ENCODE data around the gene PLCB4.
A peak's percentile ranks its signal among the peaks of the same experiment; 100 is the strongest.

Gene PLCB4

DNA sequence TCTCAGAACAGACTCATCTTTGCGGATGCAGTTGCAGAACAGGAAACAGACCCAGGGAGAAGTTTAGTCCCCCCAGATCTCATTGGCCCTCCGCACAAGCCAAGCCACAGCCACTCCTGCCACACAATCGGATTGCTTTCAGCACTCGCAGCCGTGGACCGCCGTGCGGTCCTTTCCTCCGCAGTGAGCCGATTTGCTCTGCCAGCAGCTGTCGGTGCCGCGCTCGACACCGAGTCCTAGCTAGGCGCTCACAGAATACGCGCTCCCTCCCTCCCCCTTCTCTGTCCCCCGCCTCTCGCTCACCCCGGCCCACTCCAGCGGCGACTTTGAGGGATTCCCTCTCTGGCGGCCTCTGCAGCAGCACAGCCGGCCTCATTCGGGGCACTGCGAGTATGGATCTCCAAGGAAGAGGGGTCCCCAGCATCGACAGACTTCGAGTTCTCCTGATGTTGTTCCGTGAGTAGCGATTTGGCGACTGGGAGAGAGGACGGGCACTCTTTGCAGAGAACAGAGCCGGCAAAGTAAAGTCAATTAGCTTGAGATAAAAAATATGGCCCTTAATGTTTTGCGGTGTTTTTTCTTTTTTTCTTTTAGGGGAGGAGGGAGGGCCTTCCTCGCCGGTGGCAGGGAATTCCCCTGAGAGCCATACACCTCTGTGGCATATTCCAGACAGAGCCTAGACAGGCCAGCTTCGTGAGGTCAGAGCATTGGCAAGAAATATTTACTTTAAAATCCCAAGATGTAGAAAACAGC, 445.8 kb downstream of the PLCB4 start, which contains the start of gene LAMP5:
Gene LAMP5, plus strand, starts transcription at position 130 of the 753 bp plus-strand sequence. Its CDS starts 263 bp downstream, at position 393.
- H3K4me1 ChIP-seq (ENCODE audit: control insufficient read depth, insufficient read depth, low read length), result no peaks in the 10 kb centered on the region; the same call in 1 of the 2 replicates
- H3K36me3 ChIP-seq (ENCODE audit: control insufficient read depth in 2 of 2, insufficient read depth in 1 of 2, low read length in 2 of 2), result no peaks in the 10 kb centered on the region
- no peak within 1 kb of the TSS for H3K27ac ChIP-seq (ENCODE audit: extremely low read depth, low read depth, low read length)
- TF ChIP-seq ZBTB48 (tag by site-specific recombination; IDR thresholded peaks at IDR 0.05) (peak; percentile 34; the same call in 1 of the 2 replicates), OSR2 (tag by site-specific recombination; IDR thresholded peaks at IDR 0.05) (no peak), ZNF335 (tag by site-specific recombination; conservative IDR thresholded peaks at IDR 0.05) (peak; percentile 65), ZNF341 (tag by site-specific recombination; IDR thresholded peaks at IDR 0.05; ENCODE audit: low read depth) (0 out of 2 replicates have a peak, but pooled peaks have one; percentile 16), ZNF23 (tag by site-specific recombination; IDR thresholded peaks at IDR 0.05; ENCODE audit: borderline replicate concordance) (no peak), ZBTB17 (tag by site-specific recombination; IDR thresholded peaks at IDR 0.05) (peak; percentile 91), ZBTB26 (tag by site-specific recombination; optimal IDR thresholded peaks at IDR 0.05) (peak; percentile 48), ZNF184 (tag by site-specific recombination; IDR thresholded peaks at IDR 0.05) (no peak), ZNF433 (tag by site-specific recombination; IDR thresholded peaks at IDR 0.05; ENCODE audit: low read depth) (no peak)
- TF ChIP-seq, protein P1, sequence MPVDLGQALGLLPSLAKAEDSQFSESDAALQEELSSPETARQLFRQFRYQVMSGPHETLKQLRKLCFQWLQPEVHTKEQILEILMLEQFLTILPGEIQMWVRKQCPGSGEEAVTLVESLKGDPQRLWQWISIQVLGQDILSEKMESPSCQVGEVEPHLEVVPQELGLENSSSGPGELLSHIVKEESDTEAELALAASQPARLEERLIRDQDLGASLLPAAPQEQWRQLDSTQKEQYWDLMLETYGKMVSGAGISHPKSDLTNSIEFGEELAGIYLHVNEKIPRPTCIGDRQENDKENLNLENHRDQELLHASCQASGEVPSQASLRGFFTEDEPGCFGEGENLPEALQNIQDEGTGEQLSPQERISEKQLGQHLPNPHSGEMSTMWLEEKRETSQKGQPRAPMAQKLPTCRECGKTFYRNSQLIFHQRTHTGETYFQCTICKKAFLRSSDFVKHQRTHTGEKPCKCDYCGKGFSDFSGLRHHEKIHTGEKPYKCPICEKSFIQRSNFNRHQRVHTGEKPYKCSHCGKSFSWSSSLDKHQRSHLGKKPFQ (tag by site-specific recombination; IDR thresholded peaks at IDR 0.05), result no peak
- TF ChIP-seq, protein P2, sequence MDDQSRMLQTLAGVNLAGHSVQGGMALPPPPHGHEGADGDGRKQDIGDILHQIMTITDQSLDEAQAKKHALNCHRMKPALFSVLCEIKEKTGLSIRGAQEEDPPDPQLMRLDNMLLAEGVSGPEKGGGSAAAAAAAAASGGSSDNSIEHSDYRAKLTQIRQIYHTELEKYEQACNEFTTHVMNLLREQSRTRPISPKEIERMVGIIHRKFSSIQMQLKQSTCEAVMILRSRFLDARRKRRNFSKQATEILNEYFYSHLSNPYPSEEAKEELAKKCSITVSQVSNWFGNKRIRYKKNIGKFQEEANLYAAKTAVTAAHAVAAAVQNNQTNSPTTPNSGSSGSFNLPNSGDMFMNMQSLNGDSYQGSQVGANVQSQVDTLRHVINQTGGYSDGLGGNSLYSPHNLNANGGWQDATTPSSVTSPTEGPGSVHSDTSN (CRISPR knock-in tag; IDR thresholded peaks at IDR 0.05), result no peak
- TF ChIP-seq, protein P3, sequence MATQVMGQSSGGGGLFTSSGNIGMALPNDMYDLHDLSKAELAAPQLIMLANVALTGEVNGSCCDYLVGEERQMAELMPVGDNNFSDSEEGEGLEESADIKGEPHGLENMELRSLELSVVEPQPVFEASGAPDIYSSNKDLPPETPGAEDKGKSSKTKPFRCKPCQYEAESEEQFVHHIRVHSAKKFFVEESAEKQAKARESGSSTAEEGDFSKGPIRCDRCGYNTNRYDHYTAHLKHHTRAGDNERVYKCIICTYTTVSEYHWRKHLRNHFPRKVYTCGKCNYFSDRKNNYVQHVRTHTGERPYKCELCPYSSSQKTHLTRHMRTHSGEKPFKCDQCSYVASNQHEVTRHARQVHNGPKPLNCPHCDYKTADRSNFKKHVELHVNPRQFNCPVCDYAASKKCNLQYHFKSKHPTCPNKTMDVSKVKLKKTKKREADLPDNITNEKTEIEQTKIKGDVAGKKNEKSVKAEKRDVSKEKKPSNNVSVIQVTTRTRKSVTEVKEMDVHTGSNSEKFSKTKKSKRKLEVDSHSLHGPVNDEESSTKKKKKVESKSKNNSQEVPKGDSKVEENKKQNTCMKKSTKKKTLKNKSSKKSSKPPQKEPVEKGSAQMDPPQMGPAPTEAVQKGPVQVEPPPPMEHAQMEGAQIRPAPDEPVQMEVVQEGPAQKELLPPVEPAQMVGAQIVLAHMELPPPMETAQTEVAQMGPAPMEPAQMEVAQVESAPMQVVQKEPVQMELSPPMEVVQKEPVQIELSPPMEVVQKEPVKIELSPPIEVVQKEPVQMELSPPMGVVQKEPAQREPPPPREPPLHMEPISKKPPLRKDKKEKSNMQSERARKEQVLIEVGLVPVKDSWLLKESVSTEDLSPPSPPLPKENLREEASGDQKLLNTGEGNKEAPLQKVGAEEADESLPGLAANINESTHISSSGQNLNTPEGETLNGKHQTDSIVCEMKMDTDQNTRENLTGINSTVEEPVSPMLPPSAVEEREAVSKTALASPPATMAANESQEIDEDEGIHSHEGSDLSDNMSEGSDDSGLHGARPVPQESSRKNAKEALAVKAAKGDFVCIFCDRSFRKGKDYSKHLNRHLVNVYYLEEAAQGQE (tag by site-specific recombination; IDR thresholded peaks at IDR 0.05), result peak; percentile 92
- peak within 1 kb of the TSS; percentile 18 for H3K4me3 ChIP-seq (ENCODE audit: low read depth, low read length)
- POLR2A ChIA-PET, result no interaction called here
- H3K9me3 ChIP-seq (ENCODE audit: control insufficient read depth, insufficient read depth, low read depth, low read length), result no peaks in the 10 kb centered on the region
- CTCF ChIA-PET, result interaction anchor here (1.4 kb wide), 1 partner anchor 9 kb away, joined by 5 read pairs; no protein-coding TSS in a partner anchor

- H3K36me3 ChIP-seq (ENCODE audit: control insufficient read depth in 2 of 2, insufficient read depth in 1 of 2, low read length in 2 of 2), result no peaks in the 10 kb centered on the region
- H3K9me3 ChIP-seq (ENCODE audit: control insufficient read depth, insufficient read depth, low read depth, low read length), result no peaks in the 10 kb centered on the region
- ChIA-PET POLR2A (no interaction called here), CTCF (no interaction called here)
- no peak overlapping the region for H3K4me3 ChIP-seq (ENCODE audit: low read depth, low read length)
- H3K4me1 ChIP-seq (ENCODE audit: control insufficient read depth, insufficient read depth, low read length), result no peaks in the 10 kb centered on the region; the same call in 1 of the 2 replicates
- TF ChIP-seq ZNF423 (tag by site-specific recombination; IDR thresholded peaks at IDR 0.05) (no peak), ZNF514 (tag by site-specific recombination; IDR thresholded peaks at IDR 0.05) (no peak), BCL6B (tag by site-specific recombination; IDR thresholded peaks at IDR 0.05) (no peak), GLIS1 (tag by site-specific recombination; IDR thresholded peaks at IDR 0.05) (no peak), KLF8 (tag by site-specific recombination; IDR thresholded peaks at IDR 0.05) (no peak), ELK4 (IDR thresholded peaks at IDR 0.05; ENCODE audit: borderline replicate concordance, low read depth, low read length) (no peak), ZFHX2 (tag by site-specific recombination; conservative IDR thresholded peaks at IDR 0.05) (no peak), GFI1B (tag by site-specific recombination; IDR thresholded peaks at IDR 0.05) (no peak), ZNF223 (tag by site-specific recombination; IDR thresholded peaks at IDR 0.05) (no peak), PRDM1 (tag by site-specific recombination; IDR thresholded peaks at IDR 0.05) (no peak), KLF1 (tag by site-specific recombination; IDR thresholded peaks at IDR 0.05) (no peak)
- no peak overlapping the region for H3K27ac ChIP-seq (ENCODE audit: extremely low read depth, low read depth, low read length)
Measured at GRCh38 chr20:9515214-9515585, 446.3 kb downstream of the PLCB4 start.

Measured in HEK293 (cell line).